ENCODE measurements around the gene ADARB1.

Gene ADARB1

GRCh38 chr21:45202889-45203288 lies 128.5 kb downstream of the ADARB1 start:
- DNase-seq (ENCODE audit: low spot score): no peak

DNA sequence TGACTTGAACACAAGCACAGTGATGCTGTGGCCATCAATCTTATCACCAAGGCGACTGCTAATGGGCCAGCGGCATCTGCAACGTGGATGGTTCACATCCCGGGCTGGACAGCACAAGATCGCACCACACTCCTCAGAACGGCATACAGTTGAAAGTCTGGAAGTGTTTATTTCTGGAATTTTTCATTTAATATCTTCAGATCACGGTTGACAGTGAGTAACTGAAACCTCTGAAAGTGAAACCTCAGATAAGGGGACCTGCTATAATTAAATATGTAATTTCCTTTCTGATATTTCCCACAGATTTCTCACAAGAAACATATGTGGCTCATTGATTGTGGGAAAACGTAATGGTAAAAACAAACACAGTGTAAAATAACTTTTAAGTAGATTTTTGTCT lies 129.6 kb downstream of the ADARB1 start:
- no peaks in the 10 kb centered on the region for H3K27me3 ChIP-seq (ENCODE audit: insufficient read depth, poor library complexity, severe bottlenecking)
- DNase-seq (ENCODE audit: low spot score) (no peak), ATAC-seq (ENCODE audit: low read depth) (no peak)
- no peak overlapping the region for H3K27ac ChIP-seq (ENCODE audit: poor library complexity, severe bottlenecking)
- H3K4me1 ChIP-seq (ENCODE audit: insufficient read depth, poor library complexity, severe bottlenecking): no peaks in the 10 kb centered on the region
- no peak overlapping the region for H3K4me3 ChIP-seq (ENCODE audit: severe bottlenecking)
- H3K9me3 ChIP-seq (ENCODE audit: severe bottlenecking): no peaks in the 10 kb centered on the region
- TF ChIP-seq, protein P1, sequence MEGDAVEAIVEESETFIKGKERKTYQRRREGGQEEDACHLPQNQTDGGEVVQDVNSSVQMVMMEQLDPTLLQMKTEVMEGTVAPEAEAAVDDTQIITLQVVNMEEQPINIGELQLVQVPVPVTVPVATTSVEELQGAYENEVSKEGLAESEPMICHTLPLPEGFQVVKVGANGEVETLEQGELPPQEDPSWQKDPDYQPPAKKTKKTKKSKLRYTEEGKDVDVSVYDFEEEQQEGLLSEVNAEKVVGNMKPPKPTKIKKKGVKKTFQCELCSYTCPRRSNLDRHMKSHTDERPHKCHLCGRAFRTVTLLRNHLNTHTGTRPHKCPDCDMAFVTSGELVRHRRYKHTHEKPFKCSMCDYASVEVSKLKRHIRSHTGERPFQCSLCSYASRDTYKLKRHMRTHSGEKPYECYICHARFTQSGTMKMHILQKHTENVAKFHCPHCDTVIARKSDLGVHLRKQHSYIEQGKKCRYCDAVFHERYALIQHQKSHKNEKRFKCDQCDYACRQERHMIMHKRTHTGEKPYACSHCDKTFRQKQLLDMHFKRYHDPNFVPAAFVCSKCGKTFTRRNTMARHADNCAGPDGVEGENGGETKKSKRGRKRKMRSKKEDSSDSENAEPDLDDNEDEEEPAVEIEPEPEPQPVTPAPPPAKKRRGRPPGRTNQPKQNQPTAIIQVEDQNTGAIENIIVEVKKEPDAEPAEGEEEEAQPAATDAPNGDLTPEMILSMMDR (IDR thresholded peaks at IDR 0.05; ENCODE audit: poor library complexity, severe bottlenecking): no peak
- 0 out of 2 replicates have a peak, but pooled peaks cover 11% of the 10 kb centered on the region for H3K36me3 ChIP-seq (ENCODE audit: low read depth)

More at GRCh38 chr21:45202889-45203288, 128.5 kb downstream of the ADARB1 start:
- TF ChIP-seq, protein P1 (IDR thresholded peaks at IDR 0.05; ENCODE audit: poor library complexity, severe bottlenecking): no peak
- no peak for ATAC-seq (ENCODE audit: low read depth)
- no peaks in the 10 kb centered on the region for H3K9me3 ChIP-seq (ENCODE audit: severe bottlenecking)
- no peak overlapping the region for H3K4me3 ChIP-seq (ENCODE audit: severe bottlenecking)
- H3K36me3 ChIP-seq (ENCODE audit: low read depth): 0 out of 2 replicates have a peak, but pooled peaks cover 11% of the 10 kb centered on the region
- H3K27ac ChIP-seq (ENCODE audit: poor library complexity, severe bottlenecking): no peak overlapping the region
- no peaks in the 10 kb centered on the region for H3K27me3 ChIP-seq (ENCODE audit: insufficient read depth, poor library complexity, severe bottlenecking)
- no peaks in the 10 kb centered on the region for H3K4me1 ChIP-seq (ENCODE audit: insufficient read depth, poor library complexity, severe bottlenecking)

DNA sequence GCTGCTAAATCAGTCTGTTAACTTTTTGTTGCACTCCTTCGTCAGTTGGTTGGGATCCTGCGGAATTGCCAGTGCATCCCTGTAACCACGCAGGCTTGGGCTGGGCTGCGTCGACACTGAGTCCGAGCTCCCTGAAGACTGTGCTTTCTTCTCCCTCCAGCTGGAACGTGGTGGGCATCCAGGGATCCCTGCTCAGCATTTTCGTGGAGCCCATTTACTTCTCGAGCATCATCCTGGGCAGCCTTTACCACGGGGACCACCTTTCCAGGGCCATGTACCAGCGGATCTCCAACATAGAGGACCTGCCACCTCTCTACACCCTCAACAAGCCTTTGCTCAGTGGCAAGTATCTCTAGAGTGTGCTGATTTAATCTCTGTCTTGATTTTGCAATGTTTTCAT lies 130.0 kb downstream of the ADARB1 start:
- 0 out of 2 replicates have a peak, but pooled peaks cover 11% of the 10 kb centered on the region for H3K36me3 ChIP-seq (ENCODE audit: low read depth)
- TF ChIP-seq, protein P1 (IDR thresholded peaks at IDR 0.05; ENCODE audit: poor library complexity, severe bottlenecking): no peak
- H3K27ac ChIP-seq (ENCODE audit: poor library complexity, severe bottlenecking): no peak overlapping the region
- H3K27me3 ChIP-seq (ENCODE audit: insufficient read depth, poor library complexity, severe bottlenecking): no peaks in the 10 kb centered on the region
- DNase-seq (ENCODE audit: low spot score) (no peak), ATAC-seq (ENCODE audit: low read depth) (no peak)
- H3K4me3 ChIP-seq (ENCODE audit: severe bottlenecking): no peak overlapping the region
- H3K9me3 ChIP-seq (ENCODE audit: severe bottlenecking): no peaks in the 10 kb centered on the region
- no peaks in the 10 kb centered on the region for H3K4me1 ChIP-seq (ENCODE audit: insufficient read depth, poor library complexity, severe bottlenecking)

GRCh38 chr21:45207839-45208626 lies 133.7 kb downstream of the ADARB1 start:
- no peaks in the 10 kb centered on the region for H3K9me3 ChIP-seq (ENCODE audit: severe bottlenecking)
- no peak overlapping the region for H3K27ac ChIP-seq (ENCODE audit: poor library complexity, severe bottlenecking)
- H3K4me1 ChIP-seq (ENCODE audit: insufficient read depth, poor library complexity, severe bottlenecking): no peaks in the 10 kb centered on the region
- no peaks in the 10 kb centered on the region for H3K27me3 ChIP-seq (ENCODE audit: insufficient read depth, poor library complexity, severe bottlenecking)
- DNase-seq (ENCODE audit: low spot score) (no peak), ATAC-seq (ENCODE audit: low read depth) (no peak)
- TF ChIP-seq, protein P1 (IDR thresholded peaks at IDR 0.05; ENCODE audit: poor library complexity, severe bottlenecking): no peak
- H3K36me3 ChIP-seq (ENCODE audit: low read depth): 0 out of 2 replicates have a peak, but pooled peaks cover 11% of the 10 kb centered on the region
- H3K4me3 ChIP-seq (ENCODE audit: severe bottlenecking): no peak overlapping the region

DNA sequence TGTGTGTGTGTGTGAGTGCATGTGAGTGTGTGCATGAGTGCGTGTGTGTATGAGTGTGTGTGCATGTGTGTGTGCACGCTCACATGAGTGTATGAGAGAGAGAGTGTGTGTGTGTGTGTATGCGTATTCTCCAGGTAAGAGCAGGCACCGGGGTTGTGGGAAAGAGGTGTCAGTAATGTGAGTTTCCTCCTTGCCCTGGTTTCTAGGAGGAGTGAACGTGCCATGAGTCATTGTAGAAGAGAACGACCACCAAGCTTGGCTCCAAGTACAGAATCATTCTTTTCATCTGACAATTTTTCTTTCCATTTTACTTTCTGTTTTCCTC lies 134.2 kb downstream of the ADARB1 start:
- no peaks in the 10 kb centered on the region for H3K27me3 ChIP-seq (ENCODE audit: insufficient read depth, poor library complexity, severe bottlenecking)
- no peak overlapping the region for H3K27ac ChIP-seq (ENCODE audit: poor library complexity, severe bottlenecking)
- 0 out of 2 replicates have a peak, but pooled peaks cover 11% of the 10 kb centered on the region for H3K36me3 ChIP-seq (ENCODE audit: low read depth)
- H3K4me1 ChIP-seq (ENCODE audit: insufficient read depth, poor library complexity, severe bottlenecking): no peaks in the 10 kb centered on the region
- ATAC-seq (ENCODE audit: low read depth) (no peak), DNase-seq (ENCODE audit: low spot score) (no peak)
- H3K9me3 ChIP-seq (ENCODE audit: severe bottlenecking): no peaks in the 10 kb centered on the region
- TF ChIP-seq, protein P1 (IDR thresholded peaks at IDR 0.05; ENCODE audit: poor library complexity, severe bottlenecking): no peak
- H3K4me3 ChIP-seq (ENCODE audit: severe bottlenecking): no peak overlapping the region

All from RWPE2 (cell line).